ENCODE measurements around the gene TBL1X. TPM values are rescaled to one million over a fixed set of nuclear protein-coding genes. Genes with fewer than 3 reads are reported as not detected.

TBL1X gene
- total RNA-seq, 1 experiment from 2014 or later: 14.6 TPM

- TF ChIP-seq CTCF (IDR thresholded peaks at IDR 0.05) (no peak), SIN3A (IDR thresholded peaks at IDR 0.05; ENCODE audit: borderline replicate concordance, insufficient read depth, low read depth, low read length) (no peak), TCF7L2 (IDR thresholded peaks at IDR 0.05; ENCODE audit: low read depth, low read length) (no peak), POLR2AphosphoS5 (IDR thresholded peaks at IDR 0.05; ENCODE audit: low read depth, low read length) (no peak), REST (IDR thresholded peaks at IDR 0.05; ENCODE audit: insufficient read depth in 1 of 2, low read depth in 2 of 2, low read length in 1 of 2) (no peak)
- CTCF ChIA-PET: no interaction called here
- Histone ChIP-seq H3K27me3 (ENCODE audit: control insufficient read depth, insufficient read depth, low read length) (no peaks in the 10 kb centered on the region), H3K9me3 (ENCODE audit: control insufficient read depth, insufficient read depth, low read depth, low read length) (no peaks in the 10 kb centered on the region), H3K4me1 (ENCODE audit: control insufficient read depth, insufficient read depth, low read length) (no peaks in the 10 kb centered on the region), H3K36me3 (ENCODE audit: control insufficient read depth, insufficient read depth, low read length) (no peaks in the 10 kb centered on the region), H3K4me3 (ENCODE audit: low read depth in 2 of 2, low read length in 2 of 2) (no peak overlapping the region), H3K27ac (ENCODE audit: low read length) (no peak overlapping the region)
- ATAC-seq (no peak), DNase-seq (ENCODE audit: low read depth, low spot score) (no peak)
- POLR2A ChIA-PET: no interaction called here
- in situ Hi-C loops (cut with HindIII; ENCODE audit: low pct_unique_long_range_greater_than_20kb, low sequenced_read_pairs): no loop called here
- no TSS peak for BruUV-seq (replicated peaks)
- intact Hi-C loops (cut with micrococcal nuclease; ENCODE audit: unreplicated experiment): no loop called here
These were observed 305.5 kb downstream of the TBL1X start for GRCh38 chrX:9770319-9770718.

- no peaks in the 10 kb centered on the region for H3K36me3 ChIP-seq (ENCODE audit: control insufficient read depth, insufficient read depth, low read length)
- no peaks in the 10 kb centered on the region for H3K9me3 ChIP-seq (ENCODE audit: control insufficient read depth, insufficient read depth, low read depth, low read length)
- in situ Hi-C loops (cut with HindIII; ENCODE audit: low pct_unique_long_range_greater_than_20kb, low sequenced_read_pairs) (no loop called here), intact Hi-C loops (cut with micrococcal nuclease; ENCODE audit: unreplicated experiment) (no loop called here)
- TF ChIP-seq SIN3A (IDR thresholded peaks at IDR 0.05; ENCODE audit: borderline replicate concordance, insufficient read depth, low read depth, low read length) (no peak), POLR2AphosphoS5 (IDR thresholded peaks at IDR 0.05; ENCODE audit: low read depth, low read length) (no peak), CTCF (IDR thresholded peaks at IDR 0.05) (no peak), REST (IDR thresholded peaks at IDR 0.05; ENCODE audit: insufficient read depth in 1 of 2, low read depth in 2 of 2, low read length in 1 of 2) (no peak), TCF7L2 (IDR thresholded peaks at IDR 0.05; ENCODE audit: low read depth, low read length) (no peak)
- DNase-seq (ENCODE audit: low read depth, low spot score) (no peak), ATAC-seq (no peak)
- H3K27ac ChIP-seq (ENCODE audit: low read length): no peak overlapping the region
- POLR2A ChIA-PET: no interaction called here
- no peaks in the 10 kb centered on the region for H3K4me1 ChIP-seq (ENCODE audit: control insufficient read depth, insufficient read depth, low read length)
- CTCF ChIA-PET: no interaction called here
- BruUV-seq (replicated peaks): no TSS peak
- no peaks in the 10 kb centered on the region for H3K27me3 ChIP-seq (ENCODE audit: control insufficient read depth, insufficient read depth, low read length)
- H3K4me3 ChIP-seq (ENCODE audit: low read depth in 2 of 2, low read length in 2 of 2): no peak overlapping the region
These were observed 308.1 kb downstream of the TBL1X start for GRCh38 chrX:9772943-9773342.
